Gastroesophageal sphincter (tissue), 4 donors: ENCODE data around the gene TRAPPC1. TPM values are rescaled to one million over a fixed set of nuclear protein-coding genes. Genes with fewer than 3 reads are reported as not detected.

Experiments used
- ATAC-seq: fragments of 150-250 bp; one replicate; pipeline ENCODE4 v1.9.1; 2016; ENCODE audit warnings: mild to moderate bottlenecking, moderate library complexity
- H3K27ac ChIP-seq, 4 donors: fragments of 200-600 bp; sonication (generic) in 3 of 4; 1 replicate in 3 of 4; 2 replicates in 1 of 4; pipeline ENCODE4 v1.5.1; 2016 to 2019
- H3K27me3 ChIP-seq: fragments of 200-600 bp; sonication (generic); one replicate; pipeline ENCODE4 v1.5.1; 2019
- H3K36me3 ChIP-seq, 2 donors: fragments of 200-600 bp; sonication (generic); one replicate each; pipeline ENCODE4 v1.5.1; 2019; ENCODE audit warnings: control low read depth in 1 of 2
- H3K4me1 ChIP-seq, 3 donors: fragments of 200-600 bp; sonication (generic); 1 replicate in 2 of 3; 2 replicates in 1 of 3; pipeline ENCODE4 v1.5.1; 2016 to 2019; ENCODE audit warnings: control low read depth in 2 of 3
- H3K4me3 ChIP-seq, 2 donors: fragments of 200-600 bp; sonication (generic); one replicate each; pipeline ENCODE4 v1.5.1; 2019; ENCODE audit warnings: mild to moderate bottlenecking in 1 of 2, moderate library complexity in 1 of 2
- H3K9me3 ChIP-seq, 3 donors: fragments of 200-600 bp; sonication (generic); one replicate each; pipeline ENCODE4 v1.5.1; 2017 to 2019; ENCODE audit warnings: control low read depth in 2 of 3
- CTCF ChIP-seq, 4 experiments: fragments of 200-600 bp in 2 of 4; fragments of 450-650 bp in 2 of 4; sonication (generic) in 1 of 4; IDR thresholded peaks; one replicate each; pipeline ENCODE4 v1.5.1; 2017 to 2019; ENCODE audit warnings: antibody characterized with exemption in 4 of 4, mild to moderate bottlenecking in 2 of 4, moderate library complexity in 2 of 4
- EP300 ChIP-seq: sonication (generic); formaldehyde crosslinking; IDR thresholded peaks from one replicate; pipeline ENCODE4 v1.6.1; 2017; ENCODE audit warnings: antibody characterized with exemption, mild to moderate bottlenecking
- POLR2A ChIP-seq, 2 donors: fragments of 450-650 bp; IDR thresholded peaks; one replicate each; pipeline ENCODE4 v1.6.1; 2017; ENCODE audit warnings: antibody characterized with exemption in 2 of 2, mild to moderate bottlenecking in 2 of 2, moderate library complexity in 1 of 2
- POLR2AphosphoS5 ChIP-seq: sonication (generic); formaldehyde crosslinking; IDR thresholded peaks from one replicate; pipeline ENCODE4 v1.6.1; 2017; ENCODE audit warnings: antibody characterized with exemption
- WGBS, 2 donors: methylation state at CpG; one replicate each; pipeline ENCODE4 v1.1.5; 2018; ENCODE audit warnings: low coverage in 1 of 2; 5-methylcytosine and 5-hydroxymethylcytosine counted together
- total RNA-seq, 4 donors: library from RNA; depleted of rRNA; stranded (reverse); fragments of >200 nt; gene quantifications; one replicate each; pipeline ENCODE4 v1.1.0, GENCODE V29; 2016

Gene TRAPPC1
- total RNA-seq, 4 donors from 2014 or later, result 20.9 to 44.2 (median 29.0) TPM

GRCh38 chr17:7971651-7972050, 39.9 kb upstream of the TRAPPC1 start:
- TF ChIP-seq CTCF (IDR thresholded peaks at IDR 0.05) (no peak), EP300 (no peak), POLR2A (IDR thresholded peaks at IDR 0.05) (no peak), POLR2AphosphoS5 (no peak)
- ATAC-seq, result no peak
- Histone ChIP-seq H3K4me3 (no peak overlapping the region), H3K36me3 (no peaks in the 10 kb centered on the region), H3K27ac (no peak overlapping the region), H3K9me3 (peaks cover 0 to 17% (median 0%) of the 10 kb centered on the region in 3 donors), H3K27me3 (peaks cover 5% of the 10 kb centered on the region), H3K4me1 (no peaks in the 10 kb centered on the region)
- 69 to 85% methylated on average over 4 of the region's 4 CpGs for WGBS, 2 donors

DNA sequence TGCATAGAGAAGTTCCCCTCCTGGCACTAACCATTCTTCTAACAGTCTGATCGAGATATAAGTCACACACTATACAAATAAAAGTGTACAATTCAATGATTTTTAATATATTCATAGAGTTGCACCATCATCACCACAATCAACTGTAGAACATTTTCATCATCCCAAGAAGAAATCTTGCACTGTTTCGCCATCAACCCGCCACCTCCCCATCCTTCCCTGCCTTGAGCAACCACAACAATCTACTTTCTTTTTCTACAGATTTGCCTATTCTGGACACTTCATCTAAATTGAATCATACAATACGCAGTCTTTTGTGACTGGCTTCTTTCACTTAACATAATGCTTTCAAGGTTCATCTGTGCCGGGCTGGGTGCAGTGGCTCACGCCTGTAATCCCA, 37.7 kb upstream of the TRAPPC1 start:
- Histone ChIP-seq H3K4me3 (no peak overlapping the region), H3K4me1 (no peaks in the 10 kb centered on the region), H3K27me3 (peaks cover 5% of the 10 kb centered on the region), H3K36me3 (no peaks in the 10 kb centered on the region), H3K9me3 (peaks cover 0 to 7% (median 0%) of the 10 kb centered on the region in 3 donors), H3K27ac (no peak overlapping the region)
- WGBS, 2 donors, result 85 to 90% methylated on average over 4 to 6 of the region's 6 CpGs
- no peak for TF ChIP-seq CTCF (IDR thresholded peaks at IDR 0.05)
- TF ChIP-seq EP300, result no peak
- TF ChIP-seq POLR2A (IDR thresholded peaks at IDR 0.05), result no peak
- TF ChIP-seq POLR2AphosphoS5, result no peak
- no peak for ATAC-seq

DNA sequence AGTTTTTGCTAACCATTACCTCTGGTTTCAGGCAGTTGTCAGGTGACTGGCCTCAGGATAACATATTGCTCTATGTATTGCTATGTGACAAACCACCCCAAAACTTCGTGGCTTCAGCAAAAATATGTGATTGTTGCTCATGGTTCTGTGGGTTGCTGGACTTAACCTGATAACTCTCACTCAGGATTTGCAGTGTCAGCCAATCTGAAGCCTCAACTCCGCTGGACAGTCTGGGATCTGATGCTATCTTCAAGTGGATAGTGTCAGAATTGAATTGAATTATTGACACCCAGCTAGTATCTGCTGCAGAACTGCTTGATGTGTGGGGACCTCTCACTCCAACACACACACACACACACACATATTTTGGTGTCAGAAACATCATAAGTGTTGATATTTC, 36.0 kb upstream of the TRAPPC1 start:
- no peak for ATAC-seq
- 61 to 73% methylated on average over 2 of the region's 2 CpGs for whole genome bisulfite sequencing, 2 donors

GRCh38 chr17:7961421-7961820, 29.7 kb upstream of the TRAPPC1 start:
- ATAC-seq, result no peak
- Histone ChIP-seq H3K27ac (no peak overlapping the region), H3K27me3 (peaks cover 9% of the 10 kb centered on the region), H3K9me3 (no peaks in the 10 kb centered on the region), H3K4me3 (no peak overlapping the region), H3K4me1 (peaks cover 0 to 4% (median 0%) of the 10 kb centered on the region in 3 donors), H3K36me3 (no peaks in the 10 kb centered on the region)
- 38 to 42% methylated on average over 2 of the region's 2 CpGs for WGBS, 2 donors
- TF ChIP-seq POLR2AphosphoS5, result no peak
- no peak for TF ChIP-seq POLR2A (IDR thresholded peaks at IDR 0.05)
- TF ChIP-seq EP300, result no peak
- TF ChIP-seq CTCF (IDR thresholded peaks at IDR 0.05), result no peak

More for the DNA sequence above, 36.0 kb upstream of the TRAPPC1 start:
- Histone ChIP-seq H3K4me1 (no peaks in the 10 kb centered on the region), H3K27me3 (peaks cover 5% of the 10 kb centered on the region), H3K4me3 (no peak overlapping the region), H3K27ac (no peak overlapping the region), H3K9me3 (no peaks in the 10 kb centered on the region), H3K36me3 (no peaks in the 10 kb centered on the region)
- TF ChIP-seq CTCF (IDR thresholded peaks at IDR 0.05) (no peak), EP300 (no peak), POLR2A (IDR thresholded peaks at IDR 0.05) (no peak), POLR2AphosphoS5 (no peak)

DNA sequence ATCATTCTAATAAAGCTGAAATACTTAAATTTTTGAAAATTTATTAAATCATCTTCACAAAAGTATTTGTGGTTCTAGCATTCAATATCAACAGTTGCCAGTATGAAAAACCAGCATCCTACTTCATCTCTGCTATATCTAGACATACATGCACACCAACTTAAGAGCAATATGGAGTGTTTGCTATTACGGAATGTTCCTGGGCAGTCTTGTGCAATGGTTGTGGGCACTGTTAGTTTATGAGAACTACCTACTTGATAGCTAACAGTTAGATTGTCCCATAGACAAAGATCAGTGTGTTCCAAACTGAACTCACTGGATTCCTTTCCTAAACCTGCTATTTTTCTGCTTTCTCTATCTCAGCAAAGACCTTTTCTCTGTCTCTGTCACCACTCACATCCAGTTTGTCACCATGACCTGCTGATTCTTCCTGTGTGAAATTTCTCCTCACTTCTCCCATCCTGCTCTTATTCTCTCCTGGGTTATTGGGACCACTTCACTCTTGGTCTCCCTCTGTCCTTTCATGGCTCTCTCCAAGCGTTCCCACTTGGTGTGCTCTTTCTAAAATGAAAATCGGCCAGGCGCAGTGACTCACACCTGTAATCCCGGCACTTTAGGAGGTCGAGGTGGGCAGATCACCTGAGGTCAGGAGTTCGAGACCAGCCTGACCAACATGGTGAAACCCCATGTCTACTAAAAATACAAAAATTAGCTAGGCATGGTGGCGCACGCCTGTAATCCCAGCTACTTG, 27.9 kb upstream of the TRAPPC1 start:
- Histone ChIP-seq H3K27me3 (peaks cover 9% of the 10 kb centered on the region), H3K36me3 (no peaks in the 10 kb centered on the region), H3K9me3 (no peaks in the 10 kb centered on the region), H3K27ac (no peak overlapping the region), H3K4me3 (no peak overlapping the region), H3K4me1 (peaks cover 0 to 14% (median 0%) of the 10 kb centered on the region in 3 donors)
- no peak for ATAC-seq
- TF ChIP-seq POLR2A (IDR thresholded peaks at IDR 0.05) (no peak), EP300 (no peak), CTCF (IDR thresholded peaks at IDR 0.05) (no peak)
- WGBS, 2 donors, result 81 to 91% methylated on average over 2 to 4 of the region's 9 CpGs
